HepG2 (cell line): Measurements from ENCODE around the gene ING5. TPM values are rescaled to one million over a fixed set of nuclear protein-coding genes. Genes with fewer than 3 reads are reported as not detected.

Experiments used
- ATAC-seq: fragments of 200-7000 bp; cut with Tn5 transposase; 3 replicates; pipeline ENCODE4 v1.9.1; 2020; ENCODE audit warnings: mild to moderate bottlenecking, moderate library complexity
- BruUV-seq: library from RNA; stranded (reverse); fragments of 400-500 nt; replicated peaks from 2 replicates; lab custom pipeline; 2021; lab: Mats Ljungman, UMichigan
- CTCF ChIA-PET: fragments of 300-600 bp; formaldehyde crosslinking; extraction: SDS; loops from one replicate; lab custom pipeline; 2021; ENCODE audit warnings: low total read pairs, inconsistent platforms, low intra/inter-chr PET ratio; lab: Yijun Ruan, JAX
- POLR2A ChIA-PET: fragments of 350-600 bp; sonication (Branson Sonifier 250); formaldehyde crosslinking; loops from one replicate; lab custom pipeline; 2020; ENCODE audit warnings: antibody characterized with exemption, inconsistent platforms; lab: Yijun Ruan, JAX
- DNase-seq: peaks from one replicate; pipeline ENCODE4 v3.0.0-alpha.2; 2015; ENCODE audit warnings: low spot score
- FAIRE-seq: peaks from 3 replicates; lab custom pipeline; 2011; peaks lifted over from hg19 to GRCh38; lab: Jason Lieb, UNC
- H2AFZ ChIP-seq: one replicate; pipeline ENCODE4 v1.6.1; 2011; ENCODE audit warnings: low read length, inconsistent platforms
- H3K27ac ChIP-seq: fragments of 300-600 bp; 3 replicates; pipeline ENCODE4 v1.8.0; 2011; ENCODE audit warnings: mixed run types, mild to moderate bottlenecking, mixed read lengths, low read length, inconsistent platforms; ENCODE audit not compliant: insufficient read depth; ENCODE audit errors: extremely low read length
- H3K27me3 ChIP-seq, 2 experiments: fragments of 200-600 bp in 1 of 2; 2 replicates in 1 of 2; 3 replicates in 1 of 2; pipeline versions ENCODE4 v1.6.0 to v1.8.0; 2011; ENCODE audit warnings: low read length in 2 of 2, mild to moderate bottlenecking in 2 of 2, moderate library complexity in 2 of 2, inconsistent platforms in 1 of 2; ENCODE audit not compliant: insufficient read depth in 2 of 2, control insufficient read depth in 1 of 2
- H3K36me3 ChIP-seq, 2 experiments: fragments of 200-600 bp in 1 of 2; replicated peaks in 1 of 2; 2 replicates in 1 of 2; 3 replicates in 1 of 2; pipeline versions ENCODE4 v1.5.1 to v1.8.0; 2011; ENCODE audit warnings: low read length in 2 of 2, inconsistent platforms in 1 of 2; ENCODE audit not compliant: insufficient read depth in 2 of 2, control insufficient read depth in 1 of 2
- H3K4me1 ChIP-seq: 2 replicates; pipeline ENCODE4 v1.5.1; 2012; ENCODE audit warnings: low read length, inconsistent platforms; ENCODE audit not compliant: insufficient read depth
- H3K4me2 ChIP-seq: 2 replicates; pipeline ENCODE4 v1.6.0; 2011; ENCODE audit warnings: low read depth, low read length, inconsistent platforms
- H3K4me3 ChIP-seq, 3 experiments: fragments of 200-600 bp in 1 of 3; sonication (generic), shearing (Covaris generic) in 1 of 3; replicated peaks in 1 of 3; 2 replicates each; pipeline ENCODE4 v1.5.1; 2011 to 2016; ENCODE audit warnings: low read length in 3 of 3, inconsistent platforms in 2 of 3, low read depth in 2 of 3, mild to moderate bottlenecking in 2 of 3, control low read depth in 1 of 3, mixed read lengths in 1 of 3; ENCODE audit not compliant: insufficient read depth in 1 of 3
- H3K79me2 ChIP-seq: one replicate; pipeline ENCODE4 v1.6.1; 2011; ENCODE audit warnings: low read length, inconsistent platforms; ENCODE audit not compliant: insufficient read depth
- H3K9ac ChIP-seq: 2 replicates; pipeline ENCODE4 v1.6.0; 2011; ENCODE audit warnings: mild to moderate bottlenecking, low read depth, low read length, inconsistent platforms; ENCODE audit not compliant: insufficient read depth
- H3K9me3 ChIP-seq: 2 replicates; pipeline ENCODE4 v1.5.1; 2012; ENCODE audit warnings: mild to moderate bottlenecking, low read length
- H4K20me1 ChIP-seq: 2 replicates; pipeline ENCODE4 v1.6.0; 2011; ENCODE audit warnings: inconsistent platforms, mild to moderate bottlenecking, low read length, moderate library complexity; ENCODE audit not compliant: insufficient read depth
- AGO2 ChIP-seq: fragments of 200-400 bp; formaldehyde crosslinking; optimal IDR thresholded peaks from 2 replicates; pipeline ENCODE3; 2017; ENCODE audit warnings: mild to moderate bottlenecking, low read depth, low read length, moderate library complexity
- FLYWCH1 ChIP-seq: sonication (generic); formaldehyde crosslinking; IDR thresholded peaks from 2 replicates; pipeline ENCODE4 v1.8.1; 2023; ENCODE audit warnings: mild to moderate bottlenecking, missing genetic modification reagents
- IKZF1 ChIP-seq: fragments of 450-650 bp; IDR thresholded peaks from 2 replicates; pipeline ENCODE4 v1.7.1; 2016
- ISX ChIP-seq: sonication (generic); formaldehyde crosslinking; conservative IDR thresholded peaks from 2 replicates; pipeline ENCODE4 v1.5.0; 2020; ENCODE audit warnings: missing genetic modification reagents
- MEIS1 ChIP-seq: sonication (generic); formaldehyde crosslinking; IDR thresholded peaks from 2 replicates; pipeline ENCODE4 v1.9.0; 2021; ENCODE audit warnings: mild to moderate bottlenecking, missing genetic modification reagents, moderate library complexity, borderline replicate concordance
- SAFB2 ChIP-seq: sonication (generic); formaldehyde crosslinking; IDR thresholded peaks from 2 replicates; pipeline ENCODE4 v1.5.1; 2020; ENCODE audit warnings: missing genetic modification reagents, low read depth, mild to moderate bottlenecking, borderline replicate concordance
- SALL1 ChIP-seq: sonication (generic); formaldehyde crosslinking; IDR thresholded peaks from 2 replicates; pipeline ENCODE4 v1.8.0; 2022; ENCODE audit warnings: mild to moderate bottlenecking, missing genetic modification reagents
- TP53 ChIP-seq: sonication (generic); formaldehyde crosslinking; conservative IDR thresholded peaks from 2 replicates; pipeline ENCODE4 v1.4.0; 2020; ENCODE audit warnings: missing genetic modification reagents
- YY1 ChIP-seq: IDR thresholded peaks from 2 replicates; pipeline ENCODE4 v1.6.1; 2011; ENCODE audit warnings: low read length, low read depth, moderate library complexity, mild to moderate bottlenecking; ENCODE audit not compliant: insufficient read depth, insufficient replicate concordance
- ZBTB39 ChIP-seq: sonication (generic); formaldehyde crosslinking; IDR thresholded peaks from 2 replicates; pipeline ENCODE4 v1.5.0; 2020; ENCODE audit warnings: missing genetic modification reagents
- ZFAT ChIP-seq: sonication (generic); formaldehyde crosslinking; conservative IDR thresholded peaks from 2 replicates; pipeline ENCODE4 v1.8.1; 2023; ENCODE audit warnings: missing genetic modification reagents, inconsistent platforms
- ZFP62 ChIP-seq: sonication (generic); formaldehyde crosslinking; IDR thresholded peaks from 2 replicates; pipeline ENCODE4 v1.4.0; 2020; ENCODE audit warnings: missing genetic modification reagents
- ZFP82 ChIP-seq: sonication (generic); formaldehyde crosslinking; IDR thresholded peaks from 2 replicates; pipeline ENCODE4 v1.5.1; 2020; ENCODE audit warnings: mild to moderate bottlenecking, missing genetic modification reagents, borderline replicate concordance
- ZFYVE20 ChIP-seq: sonication (generic); formaldehyde crosslinking; IDR thresholded peaks from 2 replicates; pipeline ENCODE4 v1.8.0; 2023; ENCODE audit warnings: low read depth, mild to moderate bottlenecking, moderate library complexity, missing genetic modification reagents, borderline replicate concordance
- ZNF124 ChIP-seq: sonication (generic); formaldehyde crosslinking; IDR thresholded peaks from 2 replicates; pipeline ENCODE4 v1.4.0; 2020; ENCODE audit warnings: missing genetic modification reagents
- ZNF280D ChIP-seq: sonication (generic); formaldehyde crosslinking; IDR thresholded peaks from 2 replicates; pipeline ENCODE4 v1.5.1; 2020; ENCODE audit warnings: mild to moderate bottlenecking, missing genetic modification reagents
- ZNF354B ChIP-seq: sonication (generic); formaldehyde crosslinking; IDR thresholded peaks from 2 replicates; pipeline ENCODE4 v1.8.0; 2022; ENCODE audit warnings: mild to moderate bottlenecking, missing genetic modification reagents
- ZNF598 ChIP-seq: sonication (generic); formaldehyde crosslinking; IDR thresholded peaks from 2 replicates; pipeline ENCODE4 v1.5.1; 2020; ENCODE audit warnings: mild to moderate bottlenecking, missing genetic modification reagents, borderline replicate concordance
- ZNF678 ChIP-seq: sonication (generic); formaldehyde crosslinking; IDR thresholded peaks from 2 replicates; pipeline ENCODE4 v1.4.0; 2020; ENCODE audit warnings: mild to moderate bottlenecking, missing genetic modification reagents
- ZNF691 ChIP-seq: sonication (generic); formaldehyde crosslinking; IDR thresholded peaks from 2 replicates; pipeline ENCODE4 v1.4.0; 2020; ENCODE audit warnings: missing genetic modification reagents, low read depth, mild to moderate bottlenecking, borderline replicate concordance
- WGBS: methylation state at CpG from one replicate; pipeline ENCODE4 v1.1.6; 2017; ENCODE audit warnings: low lambda C conversion rate; 5-methylcytosine and 5-hydroxymethylcytosine counted together
- in situ Hi-C: cut with HindIII; loops from 2 replicates; pipeline ENCODE4 v1.10.0; 2017; ENCODE audit warnings: low pct_unique_long_range_greater_than_20kb; ENCODE audit not compliant: extremely low pct_ligation_motif_present
- intact Hi-C: fragments of 100-400 bp; cut with micrococcal nuclease; formaldehyde crosslinking; loops from one replicate; pipeline ENCODE4 v1.10.0; 2022; ENCODE audit not compliant: unreplicated experiment
- polyA plus RNA-seq, 8 experiments: library from polyadenylated mRNA; depleted of rRNA in 3 of 8; stranded (reverse) in 7 of 8; unstranded in 1 of 8; fragments of >200 nt; fragmentation: Illumina TruSeq in 4 of 8; extraction: Trizol in 4 of 8; gene quantifications; 2 replicates each; pipeline versions ENCODE4 v1.2.1 to v1.2.3, GENCODE V29; 2011 to 2016; ENCODE audit warnings: low read depth in 4 of 8, missing spikeins in 1 of 8, mixed read lengths in 1 of 8; ENCODE audit not compliant: insufficient read depth in 1 of 8
- total RNA-seq, 5 experiments: library from RNA; depleted of rRNA; stranded (reverse); fragments of >200 nt; fragmentation: Illumina TruSeq; extraction: Trizol; gene quantifications; 2 replicates each; pipeline ENCODE4 v1.2.3, GENCODE V29; 2016; ENCODE audit warnings: low read depth in 1 of 5

ING5 gene
- total and polyA plus RNA-seq, 2 of the 13 experiments (the other 11 are each of a cell fraction or from before 2014, with no cell fraction given): 61.9 to 71.9 TPM

- BruUV-seq: no TSS peak
- peaks cover 24% of the 10 kb centered on the region for H3K79me2 ChIP-seq
- no peak overlapping the region for H2AFZ ChIP-seq
- peak overlapping the region; percentile 92 for H3K9ac ChIP-seq
- POLR2A ChIA-PET: interaction anchor here (0.9 to 8.9 kb wide), 11 partner anchors 7 to 90 kb away, joined by 3 to 218 read pairs (median 12); partner anchors contain the start of genes D2HGDH, DTYMK, ING5 and NEU4
- CTCF ChIA-PET: no interaction called here
- H4K20me1 ChIP-seq: no peaks in the 10 kb centered on the region
- H3K4me1 ChIP-seq: peaks cover 49% of the 10 kb centered on the region
- H3K4me3 ChIP-seq: peak overlapping the region; percentile 67 to 82 (median 76); a peak in 5 of 6 replicates
- ATAC-seq: no peak
- no peak for FAIRE-seq
- H3K27me3 ChIP-seq: no peaks in the 10 kb centered on the region; a peak in 1 of 5 replicates
- H3K27ac ChIP-seq: peak overlapping the region; percentile 92
- WGBS: 80% methylated on average over 6 of the region's 13 CpGs
- in situ Hi-C loops (loop anchor here (5.0 kb wide), 1 partner anchor 37 kb away; the partner anchor contains the start of gene NEU4), intact Hi-C loops (loop anchor here (2.0 kb wide), 2 partner anchors 39 to 49 kb away; partner anchors contain the start of gene NEU4)
- H3K36me3 ChIP-seq: no peaks in the 10 kb centered on the region; a peak in 1 of 5 replicates
- no peak for DNase-seq
- peak overlapping the region; percentile 85 for H3K4me2 ChIP-seq
- no peaks in the 10 kb centered on the region for H3K9me3 ChIP-seq
- TF ChIP-seq ZNF280D: no peak
- no peak for TF ChIP-seq ZFAT (CRISPR knock-in tag)
- no peak for TF ChIP-seq MEIS1 (CRISPR knock-in tag)
- TF ChIP-seq ZNF678 (CRISPR knock-in tag): no peak
- no peak for TF ChIP-seq ZFP82 (CRISPR knock-in tag)
- peak; percentile 58 for TF ChIP-seq AGO2
- no peak for TF ChIP-seq ZNF598
- TF ChIP-seq IKZF1: no peak
- 0 out of 2 replicates have a peak, but pooled peaks have one; percentile 53 for TF ChIP-seq ZFYVE20 (CRISPR knock-in tag)
- no peak for TF ChIP-seq ZNF124
- TF ChIP-seq TP53 (CRISPR knock-in tag): no peak
- TF ChIP-seq ZBTB39 (CRISPR knock-in tag): no peak
- no peak for TF ChIP-seq SAFB2 (CRISPR knock-in tag)
- no peak for TF ChIP-seq YY1
- no peak for TF ChIP-seq ZNF354B (CRISPR knock-in tag)
- TF ChIP-seq ZNF691: no peak
- TF ChIP-seq FLYWCH1 (CRISPR knock-in tag): no peak
- no peak for TF ChIP-seq SALL1
- TF ChIP-seq ISX (CRISPR knock-in tag): peak; percentile 23; the same call in 1 of the 2 replicates
- TF ChIP-seq ZFP62: no peak
Measured at GRCh38 chr2:241769819-241770184, 68.0 kb downstream of the ING5 start.
